CD4-positive, alpha-beta T cell treated with Interleukin-17A for 1 hour (primary cell): ENCODE results near the gene LMO2.

Experiments used
- DNase-seq: peaks from one replicate; pipeline ENCODE4 v3.0.0-alpha.2; 2020

LMO2 gene

DNA sequence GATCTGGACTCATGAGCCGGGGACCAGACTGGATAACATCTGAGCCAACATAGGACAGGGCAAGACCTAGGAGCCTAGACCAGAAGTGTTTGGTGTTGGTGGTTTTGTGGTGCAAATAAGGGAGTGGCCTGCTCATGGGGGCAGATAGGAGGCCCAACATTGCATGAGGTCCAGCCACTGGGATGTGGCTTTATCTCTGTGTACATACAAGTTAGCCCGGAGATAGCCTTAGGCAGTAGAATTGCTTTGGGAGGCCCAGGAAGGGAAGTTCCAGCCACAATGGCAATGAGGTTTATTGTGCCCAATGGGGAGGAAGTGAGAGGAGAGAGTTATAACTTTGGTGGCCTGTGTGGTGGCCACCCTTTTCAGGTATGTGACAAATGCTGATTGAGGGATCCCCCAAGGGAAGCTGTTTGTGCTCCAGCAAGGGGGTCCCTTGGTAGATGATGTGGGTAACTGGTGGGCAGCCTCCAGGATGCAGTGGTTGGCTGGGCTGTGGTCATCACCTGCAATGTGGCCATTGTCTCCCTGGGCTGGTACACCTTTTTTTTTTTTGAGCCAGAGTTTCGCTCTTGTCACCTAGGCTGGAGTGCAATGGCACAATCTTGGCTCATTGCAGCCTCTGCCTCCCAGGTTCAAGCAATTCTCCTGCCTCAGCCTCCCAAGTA is 6.4 kb downstream of the LMO2 start:
- DNase-seq: no peak

DNA sequence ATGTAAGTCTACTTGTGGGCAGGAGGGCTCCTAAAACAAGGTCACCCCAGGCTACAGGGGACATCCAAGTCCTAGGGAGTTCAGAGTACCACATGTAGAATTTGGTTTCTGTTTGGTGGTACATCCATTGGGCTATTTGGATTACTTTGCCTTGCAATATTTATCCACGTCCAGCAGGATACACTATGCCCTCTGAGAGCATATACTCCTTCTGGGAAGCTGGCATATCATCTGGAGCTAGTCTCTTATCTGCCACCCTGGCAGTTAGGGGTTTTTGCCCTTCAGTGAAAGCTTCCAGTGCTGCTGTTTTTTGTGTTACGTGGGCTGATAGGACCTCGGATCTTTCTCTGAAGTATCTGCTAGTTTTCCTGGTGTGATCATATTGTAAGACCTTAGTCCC is 7.3 kb downstream of the LMO2 start:
- no peak for DNase-seq

DNA sequence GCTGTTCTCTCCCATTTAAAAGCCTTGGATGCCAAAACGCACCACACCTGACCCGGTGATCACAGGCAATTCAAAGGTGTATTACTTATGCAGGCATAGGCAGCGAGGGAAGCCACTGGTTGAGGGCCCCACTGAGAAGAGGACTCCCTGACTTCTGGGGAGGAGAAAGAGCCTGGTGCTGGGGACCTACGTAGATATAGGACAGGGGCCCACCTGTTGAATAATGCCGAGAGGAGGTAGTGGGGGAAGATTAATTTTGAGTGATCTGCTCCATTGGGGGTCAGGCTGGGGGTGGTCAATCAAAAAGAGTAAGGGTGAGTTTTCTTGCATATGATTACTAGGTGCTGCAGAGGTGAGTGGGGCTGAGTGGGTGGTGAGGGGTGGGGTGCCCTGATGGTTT is 7.8 kb downstream of the LMO2 start:
- no peak for DNase-seq

GRCh38 chr11:33881651-33882503 is 10.0 kb downstream of the LMO2 start:
- no peak for DNase-seq

- no peak for DNase-seq
These were observed 10.9 kb downstream of the LMO2 start for GRCh38 chr11:33880979-33881378.

- DNase-seq: no peak
These were observed 12.5 kb downstream of the LMO2 start for GRCh38 chr11:33879375-33879774.

DNA sequence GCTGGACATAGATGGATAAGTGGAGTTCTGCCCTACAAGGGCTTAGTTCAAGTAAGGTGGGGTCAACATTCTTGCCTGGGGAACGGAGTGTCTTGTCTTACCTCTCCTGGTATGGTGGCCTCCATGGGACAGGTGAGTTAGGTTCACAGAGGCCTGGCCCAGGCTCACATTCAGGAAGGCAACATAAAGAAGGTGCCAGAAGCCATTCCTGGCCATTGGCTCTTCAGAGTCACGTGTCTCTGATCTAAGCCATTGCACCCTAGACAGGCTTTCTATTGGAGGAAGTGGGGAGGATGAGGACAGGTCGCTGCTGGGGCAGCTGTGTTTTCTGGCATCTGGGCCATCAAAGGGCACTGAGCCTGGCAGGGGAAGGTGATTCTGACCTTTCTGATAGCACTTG is 14.8 kb downstream of the LMO2 start:
- no peak for DNase-seq

GRCh38 chr11:33875621-33876294 is 16.1 kb downstream of the LMO2 start:
- no peak for DNase-seq

DNA sequence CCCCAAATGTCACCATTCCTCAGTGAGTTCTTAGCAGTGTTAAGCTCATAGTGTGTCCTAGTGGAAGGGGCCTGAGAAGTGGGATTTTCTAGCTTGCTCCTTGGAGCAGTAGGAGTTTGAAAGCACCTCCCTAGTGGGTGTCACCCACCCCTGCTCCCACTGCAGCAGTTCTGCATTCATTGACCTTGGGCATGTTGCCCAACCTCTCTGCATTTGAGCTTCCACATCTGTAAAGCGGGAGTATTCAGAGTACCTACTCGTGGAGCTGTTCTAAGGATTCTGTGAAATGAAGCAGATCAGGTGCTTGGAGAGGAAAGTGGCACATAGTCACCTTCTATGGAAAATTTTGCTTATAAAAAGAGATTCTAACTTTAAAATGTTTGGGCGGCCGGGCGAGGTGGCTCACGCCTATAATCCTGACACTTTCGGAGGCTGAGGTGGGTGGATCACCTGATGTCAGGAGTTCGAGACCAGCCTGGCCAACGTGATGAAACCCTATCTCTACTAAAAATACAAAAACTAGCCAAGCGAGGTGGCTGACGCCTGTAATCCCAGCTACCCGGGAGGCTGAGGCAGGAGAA is 16.9 kb downstream of the LMO2 start:
- DNase-seq: no peak

DNA sequence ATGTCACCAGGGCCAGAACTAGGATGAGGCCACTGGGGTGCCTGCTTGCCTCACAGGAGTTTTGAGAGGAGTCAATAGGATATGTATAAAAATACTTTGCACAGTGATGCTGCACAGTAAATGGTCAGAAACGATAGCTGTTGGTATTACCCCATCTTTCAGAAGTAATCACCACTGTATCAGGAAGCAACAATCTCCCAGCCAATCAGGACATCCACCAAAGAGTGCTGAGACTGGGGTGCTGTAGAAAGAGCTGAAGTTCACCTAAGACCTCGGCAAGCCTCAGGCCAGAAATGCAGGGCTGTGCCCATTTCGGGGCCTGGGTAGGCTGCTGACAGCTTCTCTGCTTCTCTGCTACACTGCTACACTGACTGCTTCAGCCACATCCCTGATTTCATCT is 17.4 kb downstream of the LMO2 start:
- no peak for DNase-seq

DNA sequence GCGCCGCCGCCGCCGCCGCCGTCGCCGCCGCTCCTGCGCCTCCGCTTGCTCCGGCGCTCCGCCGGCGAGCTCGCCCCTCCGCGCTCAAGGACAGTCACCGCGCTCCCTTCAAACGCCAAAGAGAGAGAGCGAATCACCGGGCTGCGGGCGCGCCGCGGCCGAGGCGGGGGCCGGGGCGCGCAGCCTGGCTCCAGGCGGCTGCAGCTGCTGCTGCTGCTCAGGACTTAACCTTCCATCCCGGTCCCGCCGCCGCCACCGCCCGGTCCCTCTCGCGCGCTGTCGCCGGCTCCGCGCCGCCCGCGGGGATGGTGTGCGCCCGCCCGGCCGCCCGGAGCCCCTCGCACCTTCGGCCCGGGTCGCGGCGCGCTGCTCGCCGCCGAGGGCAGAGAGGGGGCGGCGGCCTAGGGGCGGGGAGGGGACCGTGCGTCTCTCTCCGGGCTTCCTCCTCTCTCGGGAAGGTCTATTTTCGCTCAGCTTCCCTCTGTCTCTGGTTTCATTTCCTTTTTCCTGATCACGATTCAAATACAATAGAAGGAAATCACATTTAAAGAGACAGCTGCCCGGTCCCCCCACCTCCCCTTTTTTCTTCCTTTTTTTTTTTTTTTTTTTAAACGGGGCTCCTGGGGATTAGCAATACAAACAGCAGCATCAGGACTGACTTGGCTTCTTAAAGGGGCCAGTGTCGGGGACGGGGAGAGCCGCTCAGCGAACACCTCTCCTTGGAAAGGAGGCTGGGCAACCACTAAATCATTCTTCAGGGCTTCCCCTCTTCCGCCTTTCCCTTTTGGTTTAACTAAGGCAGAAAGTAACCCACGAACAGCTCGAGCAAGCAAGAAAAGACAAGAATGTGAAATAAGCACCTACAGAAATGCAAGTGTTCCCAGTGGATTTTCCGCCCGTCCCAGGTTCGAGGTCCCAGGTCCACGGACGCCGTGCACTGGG is 22.1 kb downstream of the LMO2 start:
- peak; percentile 20 for DNase-seq

- no peak for DNase-seq
These were observed 23.0 kb downstream of the LMO2 start for GRCh38 chr11:33868647-33869461.

- DNase-seq: no peak
These were observed 23.8 kb downstream of the LMO2 start for GRCh38 chr11:33867996-33868646.

- DNase-seq: no peak
These were observed 24.3 kb downstream of the LMO2 start for GRCh38 chr11:33867561-33867960.

DNA sequence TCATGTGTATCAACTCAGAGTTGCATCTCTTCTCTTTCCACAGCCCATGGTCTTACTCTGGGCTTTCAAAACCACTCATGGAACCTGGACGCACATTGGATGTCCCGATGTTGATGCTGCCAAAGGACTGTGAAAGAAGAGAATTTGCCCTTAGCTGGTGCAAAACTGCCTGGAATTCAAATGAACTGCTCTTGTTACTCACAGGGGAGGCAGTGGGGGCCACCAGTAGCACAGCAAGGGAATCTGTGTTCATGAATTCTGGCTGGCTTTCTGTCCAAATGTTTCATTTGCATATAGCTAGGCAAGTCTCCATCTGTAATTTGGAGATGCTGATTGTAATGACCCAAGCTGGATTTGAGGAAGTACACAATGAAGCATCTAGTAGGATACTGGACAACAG is 24.9 kb downstream of the LMO2 start:
- DNase-seq: no peak

GRCh38 chr11:33864479-33864878 is 27.4 kb downstream of the LMO2 start:
- no peak for DNase-seq

DNA sequence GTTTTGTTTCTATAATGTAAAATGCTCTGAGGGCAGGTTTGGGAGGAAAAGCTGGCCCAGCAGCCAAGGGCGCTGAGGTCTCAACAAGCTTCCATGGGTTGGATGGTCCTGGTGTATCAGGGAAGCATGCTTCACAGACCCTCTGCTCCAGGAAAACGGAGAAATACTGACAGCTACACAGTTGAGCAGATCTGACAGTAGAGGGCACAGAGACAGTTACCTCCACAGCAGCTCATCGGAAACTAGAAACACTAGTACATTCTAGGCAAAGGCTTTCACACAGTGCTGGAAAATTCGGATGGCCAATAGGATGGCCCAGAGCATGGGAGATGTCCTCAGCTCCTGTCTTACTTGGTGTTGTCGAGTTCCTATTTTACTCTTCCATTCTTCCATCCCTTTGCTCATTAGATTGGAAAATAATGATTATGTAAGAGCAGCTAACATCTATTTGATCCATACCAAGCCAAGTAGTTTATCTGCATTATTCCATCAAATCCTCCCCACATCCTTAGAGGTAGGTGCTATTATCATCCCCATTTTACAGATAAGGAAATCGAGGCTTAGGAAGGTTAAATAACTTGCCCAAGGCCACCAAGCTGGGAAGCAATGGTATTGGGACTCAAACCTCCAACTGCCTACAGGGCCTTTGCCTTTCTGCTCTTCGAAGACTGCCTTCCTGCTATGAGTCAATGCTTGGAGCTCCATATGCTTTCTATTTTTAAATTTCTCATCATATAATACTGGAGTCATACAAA is 28.3 kb downstream of the LMO2 start:
- no peak for DNase-seq

GRCh38 chr11:33861941-33862589 is 29.8 kb downstream of the LMO2 start:
- DNase-seq: no peak

DNA sequence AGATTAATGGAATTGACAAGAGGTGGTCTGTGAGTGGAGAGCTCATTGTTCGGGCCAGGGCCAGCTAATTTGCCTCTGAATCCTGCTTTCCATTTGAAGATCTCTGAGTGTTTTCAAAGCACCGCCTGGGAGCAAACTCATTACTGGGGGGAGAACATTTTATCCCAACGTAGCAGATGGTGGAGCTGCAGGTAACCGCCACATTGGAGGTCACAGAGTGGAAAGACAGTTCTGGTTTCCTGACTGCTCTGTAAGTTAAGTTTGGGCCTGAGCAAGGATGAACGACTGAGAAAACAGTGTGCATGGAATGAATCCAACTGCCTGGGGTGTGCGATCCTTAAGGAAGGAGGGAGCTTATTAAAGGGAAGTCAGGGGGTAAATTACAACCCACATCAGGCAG is 30.5 kb downstream of the LMO2 start:
- no peak for DNase-seq

DNA sequence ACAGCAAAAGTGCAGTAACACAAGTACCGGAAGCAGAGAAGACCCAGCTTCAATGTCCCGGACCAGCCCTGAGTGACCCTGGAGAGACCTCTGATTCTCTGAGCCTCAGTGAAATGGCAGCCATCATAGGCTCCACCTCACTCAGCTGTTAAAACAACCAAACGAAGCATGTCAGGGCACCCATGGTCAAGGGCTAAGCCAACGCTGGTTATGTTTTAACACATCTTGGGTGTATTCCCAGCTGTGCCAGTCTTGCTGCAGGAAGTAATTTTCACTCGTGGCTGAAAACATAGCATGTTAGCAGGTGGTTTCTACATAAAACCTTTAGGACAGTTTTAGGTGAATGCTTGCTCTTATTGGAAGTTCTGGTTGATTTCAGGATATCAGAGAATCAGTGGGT is 30.9 kb downstream of the LMO2 start:
- no peak for DNase-seq
